HG03469 (cell line): ENCODE results near the gene TNPO3.
A peak's percentile ranks its signal among the peaks of the same experiment; 100 is the strongest.
"Not testable (repeated sequence)": the region's sequence is repeated elsewhere in the genome, so short reads cannot be mapped to it uniquely, and the experiment has no call there.

ENCODE experiments used
- ATAC-seq: cut with Tn5 transposase; IDR thresholded peaks from one replicate; pipeline ENCODE4 v1.9.1; 2021; ENCODE audit warnings: mild to moderate bottlenecking, moderate library complexity, moderate number of reproducible peaks; ENCODE audit not compliant: unreplicated experiment

The TNPO3 gene

GRCh38 chr7:129017933-129018538 is 36.9 kb downstream of the TNPO3 start:
- peak; percentile 49 for ATAC-seq

- ATAC-seq, result no peak
Observed at GRCh38 chr7:129017264-129017663, 37.6 kb downstream of the TNPO3 start.

- no peak for ATAC-seq
Observed at GRCh38 chr7:129014501-129015101, 40.3 kb downstream of the TNPO3 start.

- ATAC-seq, result no peak
Observed at GRCh38 chr7:129013048-129013724, 41.7 kb downstream of the TNPO3 start.

GRCh38 chr7:129012641-129013040 is 42.3 kb downstream of the TNPO3 start:
- ATAC-seq, result no peak

- ATAC-seq, result no peak
Observed at GRCh38 chr7:129010075-129010474, 44.8 kb downstream of the TNPO3 start.

GRCh38 chr7:129009437-129009836 is 45.5 kb downstream of the TNPO3 start:
- peak; percentile 66 for ATAC-seq

GRCh38 chr7:129008645-129009414 is 46.1 kb downstream of the TNPO3 start:
- no peak for ATAC-seq

GRCh38 chr7:129007572-129007971 is 47.3 kb downstream of the TNPO3 start:
- no peak for ATAC-seq

GRCh38 chr7:129006636-129007414 is 48.1 kb downstream of the TNPO3 start:
- ATAC-seq, result no peak

- ATAC-seq, result no peak
Observed at GRCh38 chr7:129005186-129005585, 49.7 kb downstream of the TNPO3 start.

- no peak for ATAC-seq
Observed at GRCh38 chr7:128997181-128997580, 57.7 kb downstream of the TNPO3 start.

- ATAC-seq, result not testable (repeated sequence)
Observed at GRCh38 chr7:128994560-128994959, 60.4 kb downstream of the TNPO3 start.

GRCh38 chr7:128993419-128993818 is 61.5 kb downstream of the TNPO3 start:
- ATAC-seq, result no peak

GRCh38 chr7:128989961-128990360 is 65.0 kb downstream of the TNPO3 start:
- no peak for ATAC-seq

GRCh38 chr7:128988372-128988771 is 66.5 kb downstream of the TNPO3 start:
- no peak for ATAC-seq

GRCh38 chr7:128986609-128987008 is 68.3 kb downstream of the TNPO3 start:
- no peak for ATAC-seq

- no peak for ATAC-seq
Observed at GRCh38 chr7:128985660-128986059, 69.3 kb downstream of the TNPO3 start.

- no peak for ATAC-seq
Observed at GRCh38 chr7:128982105-128982504, 72.8 kb downstream of the TNPO3 start.

GRCh38 chr7:128974241-128974934 is 80.5 kb downstream of the TNPO3 start:
- ATAC-seq, result no peak
